ENCODE measurements around the gene CNNM2. TPM values are rescaled to one million over a fixed set of nuclear protein-coding genes. Genes with fewer than 3 reads are reported as not detected.
"Not testable (repeated sequence)": the region's sequence is repeated elsewhere in the genome, so short reads cannot be mapped to it uniquely, and the experiment has no call there.

Gene CNNM2
- total RNA-seq, 1 experiment from 2014 or later: 23.1 TPM

DNA sequence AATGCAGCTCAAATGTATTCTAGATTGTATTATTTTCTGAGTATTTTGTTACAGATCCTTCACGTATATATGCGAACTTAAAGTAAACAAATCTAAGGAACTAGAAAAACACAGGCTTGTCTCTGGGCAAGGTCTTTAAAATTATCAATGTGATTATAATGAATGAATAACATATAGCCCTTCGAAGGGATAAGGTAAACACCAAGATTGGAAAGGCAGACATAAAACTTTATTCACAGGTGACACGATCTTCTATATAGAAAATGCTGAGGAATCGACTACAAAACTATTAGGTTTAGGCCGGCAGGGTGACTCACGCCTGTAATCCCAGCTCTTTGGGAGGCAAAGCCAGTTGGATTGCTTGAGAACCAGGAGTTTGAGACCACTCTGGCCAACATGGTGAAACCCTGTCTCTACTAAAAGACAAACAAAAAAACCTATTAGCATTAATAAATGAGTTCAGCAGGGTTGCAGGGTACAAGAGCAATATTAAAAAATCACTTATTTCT, 80.4 kb downstream of the CNNM2 start:
- RAD21 ChIA-PET (ENCODE audit: low non-redundant PET in 1 of 2, low total read pairs in 2 of 2, uncharacterized antibody in 2 of 2, unreplicated experiment in 2 of 2): no interaction called here
- TF ChIP-seq CBX3 (IDR thresholded peaks at IDR 0.05; ENCODE audit: low read depth): no peak
- no peak for TF ChIP-seq ELF1 (IDR thresholded peaks at IDR 0.05; ENCODE audit: borderline replicate concordance, low read depth)
- TF ChIP-seq SP1 (IDR thresholded peaks at IDR 0.05; ENCODE audit: low read depth): no peak
- TF ChIP-seq ZNF274 (IDR thresholded peaks at IDR 0.05; ENCODE audit: low read depth, low read length): no peak
- TF ChIP-seq JUND (IDR thresholded peaks at IDR 0.05): no peak
- TF ChIP-seq FOSL1 (IDR thresholded peaks at IDR 0.05; ENCODE audit: low read depth): no peak
- no peak for TF ChIP-seq RAD21 (IDR thresholded peaks at IDR 0.05; ENCODE audit: low read depth)
- TF ChIP-seq EZH2phosphoT487 (IDR thresholded peaks at IDR 0.05; ENCODE audit: borderline replicate concordance): no peak
- TF ChIP-seq SRF (IDR thresholded peaks at IDR 0.05; ENCODE audit: low read depth): no peak
- TF ChIP-seq TCF7L2 (IDR thresholded peaks at IDR 0.05; ENCODE audit: borderline replicate concordance, extremely low read depth, insufficient read depth, insufficient read length): no peak
- TF ChIP-seq EGR1 (IDR thresholded peaks at IDR 0.05; ENCODE audit: low read depth): no peak
- no peak for TF ChIP-seq REST (IDR thresholded peaks at IDR 0.05; ENCODE audit: low read depth)
- Histone ChIP-seq H3K27ac (ENCODE audit: low read depth, low read length) (no peak overlapping the region), H3K79me2 (ENCODE audit: insufficient read depth, low read length) (no peaks in the 10 kb centered on the region), H3K9ac (ENCODE audit: low read length) (no peak overlapping the region), H3K4me1 (ENCODE audit: control insufficient read depth in 1 of 2, insufficient read depth in 2 of 2, low read length in 2 of 2) (no peaks in the 10 kb centered on the region), H3K9me2 (ENCODE audit: insufficient read depth) (no peaks in the 10 kb centered on the region), H3K4me2 (ENCODE audit: low read length) (no peak overlapping the region), H3K36me3 (ENCODE audit: control insufficient read depth in 1 of 2, insufficient read depth in 2 of 2, low read length in 2 of 2) (no peaks in the 10 kb centered on the region), H3K27me3 (ENCODE audit: insufficient read depth, low read length) (no peaks in the 10 kb centered on the region), H3K4me3 (replicated peaks in 1 of 2; ENCODE audit: low read depth in 1 of 2, low read length in 2 of 2) (no peak overlapping the region), H2AFZ (ENCODE audit: low read depth, low read length, poor library complexity, severe bottlenecking) (no peak overlapping the region), H4K20me1 (ENCODE audit: insufficient read depth) (no peaks in the 10 kb centered on the region), H3K9me3 (ENCODE audit: control insufficient read depth in 1 of 2, insufficient read depth in 1 of 2, low read depth in 1 of 2, low read length in 2 of 2) (no peaks in the 10 kb centered on the region)
- BruUV-seq (replicated peaks): no TSS peak
- CTCF ChIA-PET: no interaction called here
- intact Hi-C loops (cut with micrococcal nuclease): no loop called here
- no peak for DNase-seq (ENCODE audit: low read depth, low spot score)
- no peak for ATAC-seq
- POLR2A ChIA-PET: no interaction called here

DNA sequence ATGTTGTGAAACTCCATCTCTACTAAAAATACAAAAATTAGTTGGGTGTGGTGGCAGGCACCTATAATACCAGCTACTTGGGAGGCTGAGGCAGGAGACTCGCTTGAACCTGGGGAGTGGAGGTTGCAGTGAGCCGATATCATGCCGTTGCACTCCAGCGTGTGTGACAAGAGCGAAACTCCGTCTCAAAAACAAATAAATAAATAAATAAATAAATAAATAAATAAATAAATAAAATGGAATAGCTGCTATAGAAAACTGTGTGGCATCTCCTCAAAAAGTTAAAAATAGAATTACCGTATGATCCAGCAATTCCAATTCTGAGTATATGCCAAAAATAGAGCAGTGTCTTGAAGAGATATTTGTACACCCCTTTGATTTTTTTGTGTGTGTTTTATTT, 82.0 kb downstream of the CNNM2 start:
- H2AFZ ChIP-seq (ENCODE audit: low read depth, low read length, poor library complexity, severe bottlenecking); DNase-seq (ENCODE audit: low read depth, low spot score); H3K79me2 ChIP-seq (ENCODE audit: insufficient read depth, low read length); H3K4me3 ChIP-seq (replicated peaks in 1 of 2; ENCODE audit: low read depth in 1 of 2, low read length in 2 of 2); H3K4me2 ChIP-seq (ENCODE audit: low read length); ATAC-seq; H3K36me3 ChIP-seq (ENCODE audit: control insufficient read depth in 1 of 2, insufficient read depth in 2 of 2, low read length in 2 of 2); H4K20me1 ChIP-seq (ENCODE audit: insufficient read depth); H3K9ac ChIP-seq (ENCODE audit: low read length); POLR2A ChIA-PET; H3K9me3 ChIP-seq (ENCODE audit: control insufficient read depth in 1 of 2, insufficient read depth in 1 of 2, low read depth in 1 of 2, low read length in 2 of 2); CTCF ChIA-PET; RAD21 ChIA-PET (ENCODE audit: low non-redundant PET in 1 of 2, low total read pairs in 2 of 2, uncharacterized antibody in 2 of 2, unreplicated experiment in 2 of 2); H3K27ac ChIP-seq (ENCODE audit: low read depth, low read length); H3K4me1 ChIP-seq (ENCODE audit: control insufficient read depth in 1 of 2, insufficient read depth in 2 of 2, low read length in 2 of 2); intact Hi-C loops (cut with micrococcal nuclease); H3K9me2 ChIP-seq (ENCODE audit: insufficient read depth); H3K27me3 ChIP-seq (ENCODE audit: insufficient read depth, low read length); BruUV-seq (replicated peaks): not testable (repeated sequence)
